GM21576 (cell line): Measurements from ENCODE around the gene NHEJ1.
"Not testable (repeated sequence)": the region's sequence is repeated elsewhere in the genome, so short reads cannot be mapped to it uniquely, and the experiment has no call there.

Source experiments
- ATAC-seq: cut with Tn5 transposase; IDR thresholded peaks from one replicate; pipeline ENCODE4 v1.9.1; 2021; ENCODE audit warnings: mild to moderate bottlenecking, moderate library complexity; ENCODE audit not compliant: unreplicated experiment

Gene NHEJ1, protein sequence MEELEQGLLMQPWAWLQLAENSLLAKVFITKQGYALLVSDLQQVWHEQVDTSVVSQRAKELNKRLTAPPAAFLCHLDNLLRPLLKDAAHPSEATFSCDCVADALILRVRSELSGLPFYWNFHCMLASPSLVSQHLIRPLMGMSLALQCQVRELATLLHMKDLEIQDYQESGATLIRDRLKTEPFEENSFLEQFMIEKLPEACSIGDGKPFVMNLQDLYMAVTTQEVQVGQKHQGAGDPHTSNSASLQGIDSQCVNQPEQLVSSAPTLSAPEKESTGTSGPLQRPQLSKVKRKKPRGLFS

DNA sequence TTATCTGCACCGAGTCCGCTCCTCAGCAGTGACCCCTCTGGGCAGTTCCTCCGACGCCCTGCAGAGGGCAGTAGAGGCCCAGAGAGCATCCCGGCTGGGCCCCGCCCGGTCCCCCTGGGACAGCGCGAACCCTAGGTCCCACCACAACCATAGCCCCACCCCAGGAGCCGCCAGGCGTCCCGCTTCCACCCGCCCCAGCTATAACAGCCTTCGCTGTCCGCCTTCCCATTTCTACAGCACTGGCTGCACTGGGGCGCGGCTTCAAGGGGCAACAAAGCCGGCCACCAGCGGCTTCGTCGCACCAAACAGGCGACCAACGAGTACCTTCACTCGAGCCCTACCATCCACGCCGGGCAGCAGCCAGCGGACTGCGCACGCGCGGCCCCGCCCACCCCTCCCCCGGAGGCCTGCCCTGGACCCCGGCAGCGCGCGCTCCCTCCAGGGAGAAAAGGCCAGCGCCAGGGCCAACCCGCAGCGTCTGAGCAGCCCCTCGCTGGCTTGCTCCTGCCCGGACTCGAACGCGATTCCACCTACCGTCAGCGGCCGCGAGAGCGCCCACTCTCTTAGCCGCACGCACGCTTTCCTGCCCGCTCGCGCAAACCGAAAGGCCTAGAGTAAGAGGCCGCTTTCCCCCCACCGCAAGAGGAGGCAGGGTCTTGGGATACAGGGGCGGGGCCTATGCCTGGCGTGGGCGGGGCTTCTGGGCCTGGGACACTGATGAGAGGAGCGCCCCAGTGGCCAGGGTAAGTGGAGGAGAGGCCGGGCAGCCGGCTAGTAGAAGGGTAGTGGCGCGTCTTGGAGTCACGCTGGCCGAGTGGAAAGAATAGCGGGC lies at the start of gene NHEJ1:
TSS of gene NHEJ1 (minus strand) at position 630 of the 832 bp plus-strand sequence. CDS start 2,453 bp downstream, outside the sequence.
- ATAC-seq, result peak; percentile 82

GRCh38 chr2:219209236-219210195 lies 48.9 kb upstream of the NHEJ1 start:
- ATAC-seq, result no peak

DNA sequence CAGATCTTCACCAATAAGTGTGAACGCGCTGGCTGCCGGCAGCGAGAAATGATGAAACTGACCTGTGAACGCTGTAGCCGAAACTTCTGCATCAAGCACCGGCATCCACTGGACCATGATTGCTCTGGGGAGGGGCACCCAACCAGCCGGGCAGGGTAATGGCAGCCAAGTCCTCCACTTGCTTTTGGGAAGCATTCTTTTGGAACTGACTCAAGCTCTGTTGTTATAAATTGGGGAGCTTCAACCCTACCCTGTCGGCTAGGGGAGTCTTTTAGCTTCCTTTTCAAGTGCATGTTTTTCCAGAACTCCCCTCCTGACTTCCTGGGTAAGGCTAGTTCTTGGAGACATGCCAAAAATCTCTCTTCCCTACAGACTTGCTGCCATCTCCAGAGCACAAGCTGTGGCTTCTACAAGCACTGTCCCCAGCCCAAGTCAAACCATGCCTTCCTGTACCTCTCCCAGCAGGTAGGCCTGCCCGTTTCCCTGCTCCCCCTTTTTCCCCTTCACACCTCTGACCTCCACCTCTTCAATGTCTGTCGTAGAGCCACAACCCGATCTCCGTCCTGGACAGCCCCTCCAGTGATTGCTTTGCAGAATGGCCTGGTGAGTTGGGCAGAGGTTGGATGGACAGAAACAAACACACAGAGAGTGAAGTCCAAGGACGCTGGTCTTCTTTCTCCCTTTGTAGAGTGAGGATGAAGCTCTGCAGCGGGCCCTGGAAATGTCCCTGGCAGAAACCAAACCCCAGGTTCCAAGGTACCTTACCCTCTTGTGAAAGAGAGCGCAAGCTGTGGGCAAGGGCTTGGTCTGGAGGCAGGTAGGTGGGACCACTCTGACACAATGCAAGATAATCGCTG lies 47.5 kb upstream of the NHEJ1 start:
- no peak for ATAC-seq

DNA sequence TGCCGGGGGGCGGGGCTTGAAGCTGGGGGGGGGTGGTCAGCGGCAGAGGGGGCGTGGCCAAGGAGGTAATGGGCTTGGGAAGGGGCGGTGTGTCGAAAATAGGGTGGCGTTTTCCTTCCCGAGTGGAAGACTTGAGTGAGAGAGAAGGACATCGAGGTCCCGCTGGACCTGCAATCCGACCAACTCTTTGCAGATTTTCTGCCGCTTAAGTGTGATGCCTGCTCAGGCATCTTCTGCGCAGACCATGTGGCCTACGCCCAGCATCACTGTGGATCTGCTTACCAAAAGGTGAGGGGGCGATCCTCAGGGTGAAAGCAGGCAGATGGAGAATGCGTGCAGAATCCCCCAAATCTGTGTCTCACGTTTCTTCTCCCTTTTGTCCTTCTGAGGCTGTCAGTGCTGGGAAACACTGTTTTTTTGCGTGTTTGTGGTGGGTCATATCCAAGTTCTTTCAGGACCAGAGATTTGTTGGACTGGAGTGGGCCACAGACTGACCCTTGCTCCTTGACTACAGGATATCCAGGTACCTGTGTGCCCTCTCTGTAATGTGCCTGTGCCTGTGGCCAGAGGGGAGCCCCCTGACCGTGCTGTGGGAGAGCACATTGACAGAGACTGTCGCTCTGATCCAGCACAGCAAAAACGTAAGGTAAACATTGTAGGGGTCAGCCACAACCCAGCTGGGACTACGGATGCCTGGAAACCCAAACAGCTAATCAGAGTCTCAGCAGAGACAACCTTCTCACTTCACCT lies 46.7 kb upstream of the NHEJ1 start:
- ATAC-seq, result no peak

GRCh38 chr2:219206328-219207133 lies 45.9 kb upstream of the NHEJ1 start, which contains the start of gene ZFAND2B:
TSS of gene ZFAND2B (plus strand) at chr2:219206782. CDS start at chr2:219206988, 206 bp downstream.
- ATAC-seq, result peak; percentile 98

- no peak for ATAC-seq
These were observed 45.3 kb upstream of the NHEJ1 start for GRCh38 chr2:219205981-219206327.

DNA sequence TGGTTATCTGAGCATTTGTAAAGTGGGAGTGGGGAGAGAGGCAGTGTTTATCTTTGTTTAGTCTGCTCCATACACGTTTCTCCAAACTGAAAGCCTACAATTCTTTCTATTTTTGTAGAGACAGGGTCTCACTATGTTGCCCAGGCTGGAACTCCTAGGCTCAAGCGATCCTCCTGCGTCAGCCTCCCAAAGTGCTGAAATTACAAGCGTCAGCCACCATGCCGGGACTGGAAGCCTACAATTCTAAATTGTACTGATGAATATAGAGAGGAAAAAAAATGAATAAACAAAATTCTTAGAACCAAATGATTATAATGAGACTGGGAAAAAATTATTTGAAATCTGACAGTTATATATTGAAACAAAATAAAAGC lies 44.5 kb upstream of the NHEJ1 start:
- ATAC-seq, result no peak

GRCh38 chr2:219204425-219205164 lies 44.0 kb upstream of the NHEJ1 start:
- no peak for ATAC-seq

GRCh38 chr2:219201331-219201730 lies 40.7 kb upstream of the NHEJ1 start:
- ATAC-seq, result not testable (repeated sequence)

GRCh38 chr2:219200502-219201326 lies 40.1 kb upstream of the NHEJ1 start:
- not testable (repeated sequence) for ATAC-seq

DNA sequence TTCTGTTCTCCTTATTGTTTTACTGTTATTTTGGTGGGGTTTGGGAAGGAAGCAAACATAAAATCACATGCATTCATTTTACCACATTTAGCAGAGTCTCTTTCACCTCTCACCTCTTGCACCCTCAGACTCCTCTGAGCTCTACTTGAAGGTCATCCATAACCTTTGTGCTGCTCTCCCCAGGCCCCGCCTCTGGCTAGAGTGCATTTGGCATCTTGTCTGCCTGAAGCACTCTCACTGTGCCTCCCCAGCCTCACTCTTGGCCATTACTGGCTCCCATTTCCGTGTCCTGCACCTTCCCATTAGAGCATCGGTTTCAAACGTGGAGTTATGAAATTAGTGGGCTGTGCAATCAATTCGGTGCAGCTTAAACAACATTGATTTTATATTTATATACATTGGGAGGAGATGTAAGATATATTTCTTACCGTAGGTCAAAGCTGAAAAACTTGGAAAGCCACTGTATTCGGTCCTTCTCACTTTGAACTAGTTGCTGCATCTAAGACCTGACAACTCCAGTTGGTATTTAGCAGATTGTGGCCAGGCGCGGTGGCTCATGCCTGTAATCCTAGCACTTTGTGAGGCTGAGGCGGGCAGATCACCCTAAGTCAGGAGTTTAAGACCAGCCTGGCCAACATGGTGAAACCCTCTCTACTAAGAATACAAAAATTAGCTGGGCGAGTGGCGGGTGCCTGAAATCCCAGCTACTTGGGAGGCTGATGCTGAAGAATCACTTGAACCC lies 39.0 kb upstream of the NHEJ1 start:
- no peak for ATAC-seq

- no peak for ATAC-seq
These were observed 38.4 kb upstream of the NHEJ1 start for GRCh38 chr2:219198974-219199373.

DNA sequence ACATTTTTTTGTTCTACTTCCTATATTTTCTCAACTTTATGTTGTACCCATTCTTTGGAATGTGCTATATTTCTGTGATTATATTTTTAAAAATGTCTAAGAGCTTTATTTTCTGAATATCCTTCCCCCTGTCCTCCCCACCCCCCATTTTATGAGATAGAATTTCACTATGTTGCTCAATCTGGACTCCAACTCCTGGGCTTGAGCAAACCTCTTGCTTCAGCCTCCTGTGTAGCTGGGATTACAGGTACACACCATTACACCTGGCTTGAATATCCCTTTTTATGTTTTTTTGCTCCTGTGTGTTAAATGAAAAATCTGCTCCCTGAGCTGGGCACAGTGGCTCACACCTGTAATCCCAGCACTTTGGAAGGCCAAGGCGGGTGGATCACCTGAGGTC lies 36.8 kb upstream of the NHEJ1 start:
- ATAC-seq, result no peak

GRCh38 chr2:219186754-219187456 lies 26.3 kb upstream of the NHEJ1 start:
- ATAC-seq, result no peak

DNA sequence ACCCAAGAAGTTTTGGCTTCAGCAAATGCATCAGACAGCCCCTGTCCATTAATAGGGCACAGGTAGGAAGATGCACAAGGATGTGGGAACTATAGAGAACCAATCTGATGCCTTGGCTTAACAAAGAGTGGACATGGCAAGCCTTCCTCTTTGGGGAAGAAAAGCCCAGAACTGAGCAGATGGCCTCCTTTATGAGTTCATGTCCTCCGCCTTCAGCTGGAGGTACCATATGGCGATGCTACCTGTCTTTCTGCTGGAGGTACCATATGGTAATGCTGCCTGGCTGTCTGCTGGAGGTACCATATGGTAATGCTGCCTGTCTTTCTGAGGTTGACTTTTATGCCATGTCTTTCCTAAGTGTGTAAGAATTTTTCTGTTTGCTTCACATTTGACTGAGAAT lies 23.5 kb upstream of the NHEJ1 start:
- ATAC-seq, result no peak
